HepG2 (cell line): ENCODE data around the gene STOML2. TPM values are rescaled to one million over a fixed set of nuclear protein-coding genes. Genes with fewer than 3 reads are reported as not detected.

ENCODE experiments used
- BCL3 ChIP-seq: sonication (generic); formaldehyde crosslinking; IDR thresholded peaks from 2 replicates; pipeline ENCODE4 v1.5.1; 2020; ENCODE audit warnings: mild to moderate bottlenecking, missing genetic modification reagents, moderate library complexity
- CENPX ChIP-seq: sonication (generic); formaldehyde crosslinking; IDR thresholded peaks from 2 replicates; pipeline ENCODE4 v1.9.0; 2021; ENCODE audit warnings: mild to moderate bottlenecking, missing genetic modification reagents, moderate library complexity
- MEF2D ChIP-seq: sonication (generic); formaldehyde crosslinking; IDR thresholded peaks from 2 replicates; pipeline ENCODE4 v1.5.1; 2020; ENCODE audit warnings: mild to moderate bottlenecking, missing genetic modification reagents
- MYPOP ChIP-seq: sonication (generic); formaldehyde crosslinking; IDR thresholded peaks from 2 replicates; pipeline ENCODE4 v1.8.1; 2023; ENCODE audit warnings: mild to moderate bottlenecking, moderate library complexity, missing genetic modification reagents
- SNAPC5 ChIP-seq: sonication (generic); formaldehyde crosslinking; IDR thresholded peaks from 2 replicates; pipeline ENCODE4 v1.8.1; 2023; ENCODE audit warnings: mild to moderate bottlenecking, missing genetic modification reagents, borderline replicate concordance
- SPEN ChIP-seq: sonication (generic); formaldehyde crosslinking; IDR thresholded peaks from 2 replicates; pipeline ENCODE4 v1.5.1; 2020; ENCODE audit warnings: low read depth, mild to moderate bottlenecking, missing genetic modification reagents
- ZMYM4 ChIP-seq: sonication (generic); formaldehyde crosslinking; IDR thresholded peaks from 2 replicates; pipeline ENCODE4 v1.8.1; 2023; ENCODE audit warnings: mild to moderate bottlenecking, missing genetic modification reagents
- ZNF318 ChIP-seq: sonication (generic); formaldehyde crosslinking; IDR thresholded peaks from 2 replicates; pipeline ENCODE4 v1.4.0; 2020; ENCODE audit warnings: mild to moderate bottlenecking, missing genetic modification reagents
- ZNF567 ChIP-seq: sonication (generic); formaldehyde crosslinking; IDR thresholded peaks from 2 replicates; pipeline ENCODE4 v1.8.1; 2023; ENCODE audit warnings: mild to moderate bottlenecking, missing genetic modification reagents, borderline replicate concordance
- ZNF687 ChIP-seq: sonication (generic); formaldehyde crosslinking; IDR thresholded peaks from 2 replicates; pipeline ENCODE4 v1.5.1; 2020; ENCODE audit warnings: mild to moderate bottlenecking, missing genetic modification reagents, moderate library complexity
- ZNF784 ChIP-seq: sonication (generic); formaldehyde crosslinking; IDR thresholded peaks from 2 replicates; pipeline ENCODE4 v1.5.1; 2020; ENCODE audit warnings: missing genetic modification reagents, mild to moderate bottlenecking, borderline replicate concordance
- polyA plus RNA-seq, 8 experiments: library from polyadenylated mRNA; depleted of rRNA in 3 of 8; stranded (reverse) in 7 of 8; unstranded in 1 of 8; fragments of >200 nt; fragmentation: Illumina TruSeq in 4 of 8; extraction: Trizol in 4 of 8; gene quantifications; 2 replicates each; pipeline versions ENCODE4 v1.2.1 to v1.2.3, GENCODE V29; 2011 to 2016; ENCODE audit warnings: low read depth in 4 of 8, missing spikeins in 1 of 8, mixed read lengths in 1 of 8; ENCODE audit not compliant: insufficient read depth in 1 of 8
- total RNA-seq, 5 experiments: library from RNA; depleted of rRNA; stranded (reverse); fragments of >200 nt; fragmentation: Illumina TruSeq; extraction: Trizol; gene quantifications; 2 replicates each; pipeline ENCODE4 v1.2.3, GENCODE V29; 2016; ENCODE audit warnings: low read depth in 1 of 5

The STOML2 gene
- total and polyA plus RNA-seq, 2 of the 13 experiments (the other 11 are each of a cell fraction or from before 2014, with no cell fraction given) = 245 to 250 TPM

GRCh38 chr9:35071814-35072460, 31.0 kb downstream of the STOML2 start (continued):
- no peak for TF ChIP-seq ZNF784 (CRISPR knock-in tag)
- no peak for TF ChIP-seq CENPX (CRISPR knock-in tag)
- TF ChIP-seq ZNF567 (CRISPR knock-in tag) = no peak; the same call in 1 of the 2 replicates
- TF ChIP-seq SPEN (CRISPR knock-in tag) = peak; percentile 82; the same call in 1 of the 2 replicates
- TF ChIP-seq ZNF318 (CRISPR knock-in tag) = no peak
- TF ChIP-seq ZNF687 = peak; percentile 87
- TF ChIP-seq MEF2D (CRISPR knock-in tag) = no peak
- peak; percentile 66 for TF ChIP-seq ZMYM4
- TF ChIP-seq BCL3 (CRISPR knock-in tag) = no peak; the same call in 1 of the 2 replicates
- 0 out of 2 replicates have a peak, but pooled peaks have one; percentile 61 for TF ChIP-seq SNAPC5 (CRISPR knock-in tag)
- peak; percentile 29; the same call in 1 of the 2 replicates for TF ChIP-seq MYPOP (CRISPR knock-in tag)
